ENCODE measurements around the gene KLK6.
A peak's percentile ranks its signal among the peaks of the same experiment; 100 is the strongest.

KLK6 gene

DNA sequence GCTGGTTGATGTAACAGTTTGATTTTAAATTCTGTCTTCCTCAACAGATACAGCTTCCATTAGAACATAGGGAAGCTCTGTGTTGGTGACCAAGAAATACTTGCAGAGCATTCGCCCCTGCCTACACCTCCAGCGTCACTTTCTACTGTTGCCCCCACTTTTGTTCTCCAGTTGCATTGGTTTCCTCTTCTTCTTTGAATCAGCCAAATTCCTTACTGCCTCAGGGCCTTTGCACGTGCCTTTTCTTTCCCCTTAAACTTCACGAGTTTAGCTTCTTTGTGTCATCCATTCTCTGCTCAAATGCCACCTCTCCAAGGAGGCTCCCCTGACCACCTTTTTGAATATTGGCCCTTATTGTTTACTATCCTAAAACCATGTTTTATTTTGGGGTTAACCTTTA lies 22.3 kb downstream of the KLK6 start:
- DNase-seq: no peak

DNA sequence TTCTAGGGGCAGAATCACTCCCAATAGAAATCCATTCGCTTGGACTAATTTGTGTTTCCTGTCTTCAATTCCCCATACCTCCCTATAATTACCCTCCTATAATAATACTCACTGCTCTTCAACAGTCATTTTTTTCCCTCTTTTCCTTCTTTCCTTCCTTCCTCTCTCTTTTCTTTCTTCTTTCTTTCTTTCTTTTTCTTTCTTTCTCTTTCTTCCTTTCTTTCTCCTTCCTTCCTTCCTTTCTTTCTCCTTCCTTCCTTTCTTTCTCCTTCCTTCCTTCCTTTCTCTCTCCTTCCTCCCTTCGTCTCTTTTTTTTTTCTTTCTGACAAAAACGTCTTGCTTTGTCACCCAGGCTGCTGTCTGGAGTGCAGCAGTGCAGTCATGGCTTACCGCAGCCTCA lies 24.6 kb downstream of the KLK6 start:
- DNase-seq: no peak

DNA sequence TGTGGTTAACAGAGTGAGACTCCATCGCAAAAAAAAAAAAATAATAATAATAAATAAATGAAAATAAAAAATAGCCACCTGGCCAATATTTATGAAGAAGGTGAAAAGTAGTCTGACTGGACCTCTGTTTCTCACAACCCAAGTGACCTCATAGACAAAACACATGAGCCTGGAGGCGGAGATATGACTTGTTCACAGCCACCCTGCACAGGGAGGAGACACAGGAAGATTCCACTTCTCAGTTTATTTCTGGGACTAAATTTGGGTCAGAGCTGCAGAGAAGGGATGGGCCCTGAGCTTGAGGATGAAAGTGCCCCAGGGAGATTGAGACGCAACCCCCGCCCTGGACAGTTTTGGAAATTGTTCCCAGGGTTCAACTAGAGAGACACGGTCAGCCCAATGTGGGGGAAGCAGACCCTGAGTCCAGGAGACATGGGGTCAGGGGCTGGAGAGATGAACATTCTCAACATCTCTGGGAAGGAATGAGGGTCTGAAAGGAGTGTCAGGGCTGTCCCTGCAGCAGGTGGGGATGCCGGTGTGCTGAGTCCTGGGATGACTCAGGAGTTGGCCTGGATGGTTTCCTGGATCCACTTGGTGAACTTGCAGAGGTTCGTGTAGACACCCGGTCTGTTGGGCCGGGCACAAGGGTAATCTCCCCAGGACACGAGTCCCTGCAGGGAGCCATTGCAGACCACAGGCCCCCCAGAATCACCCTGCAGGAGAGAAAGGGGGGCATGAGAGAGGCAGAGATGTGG lies 26.1 kb downstream of the KLK6 start:
- no peak for DNase-seq

DNA sequence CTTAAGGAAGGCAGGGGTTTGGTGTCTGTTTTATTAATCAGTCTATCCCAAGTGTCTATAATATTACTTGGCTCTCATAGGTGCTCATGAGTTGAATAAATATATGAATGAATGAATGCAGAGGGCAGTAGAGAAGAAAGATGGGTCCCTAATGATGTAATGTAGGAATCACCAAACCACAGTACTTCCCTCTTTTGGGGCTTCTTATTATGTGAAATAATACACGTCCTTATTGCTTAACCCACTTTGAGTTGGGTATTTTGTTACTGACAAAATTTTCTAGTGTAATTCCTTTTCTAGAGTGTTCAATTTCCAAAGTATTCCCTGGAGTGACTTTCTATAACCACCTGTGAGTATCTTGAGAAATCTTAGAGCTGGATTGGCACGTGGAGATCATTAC lies 29.8 kb downstream of the KLK6 start:
- DNase-seq: no peak

DNA sequence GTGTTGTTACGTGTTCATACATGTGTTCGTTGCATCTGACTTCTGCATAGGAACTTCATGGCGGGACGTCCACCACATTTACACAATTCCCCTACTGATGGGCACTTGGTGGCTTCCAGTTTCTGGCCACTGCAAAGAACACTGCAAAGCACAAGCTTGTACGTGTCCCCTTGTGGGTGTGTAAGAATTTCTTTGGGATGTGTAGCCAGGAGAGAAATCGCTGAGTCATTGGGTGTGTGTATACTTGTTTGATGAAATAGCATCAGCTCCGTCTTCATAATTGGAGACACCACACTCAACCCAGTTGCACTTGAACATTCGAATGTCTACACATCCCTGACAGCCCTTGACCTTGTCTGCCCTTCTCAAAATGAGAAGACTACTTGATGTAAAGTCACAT lies 35.8 kb downstream of the KLK6 start:
- no peak for DNase-seq

DNA sequence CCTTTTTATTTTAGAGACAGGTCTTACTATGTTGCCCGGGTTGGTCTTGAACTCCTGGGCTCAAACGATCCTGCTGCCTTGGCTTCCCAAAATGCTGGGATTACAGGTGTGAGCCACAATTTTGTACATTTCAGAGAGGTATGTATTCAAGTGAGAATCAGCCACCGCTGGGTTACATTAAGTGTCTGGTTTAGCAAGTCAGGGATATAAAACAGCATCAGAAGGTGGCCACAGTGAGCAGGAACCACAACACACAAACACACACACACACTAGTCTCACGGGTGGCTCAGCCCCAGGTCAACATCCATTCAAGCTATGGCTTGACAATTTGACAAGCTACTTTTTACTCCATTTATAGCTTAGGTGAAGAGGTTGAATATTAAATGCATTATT lies 36.7 kb downstream of the KLK6 start:
- DNase-seq: no peak

DNA sequence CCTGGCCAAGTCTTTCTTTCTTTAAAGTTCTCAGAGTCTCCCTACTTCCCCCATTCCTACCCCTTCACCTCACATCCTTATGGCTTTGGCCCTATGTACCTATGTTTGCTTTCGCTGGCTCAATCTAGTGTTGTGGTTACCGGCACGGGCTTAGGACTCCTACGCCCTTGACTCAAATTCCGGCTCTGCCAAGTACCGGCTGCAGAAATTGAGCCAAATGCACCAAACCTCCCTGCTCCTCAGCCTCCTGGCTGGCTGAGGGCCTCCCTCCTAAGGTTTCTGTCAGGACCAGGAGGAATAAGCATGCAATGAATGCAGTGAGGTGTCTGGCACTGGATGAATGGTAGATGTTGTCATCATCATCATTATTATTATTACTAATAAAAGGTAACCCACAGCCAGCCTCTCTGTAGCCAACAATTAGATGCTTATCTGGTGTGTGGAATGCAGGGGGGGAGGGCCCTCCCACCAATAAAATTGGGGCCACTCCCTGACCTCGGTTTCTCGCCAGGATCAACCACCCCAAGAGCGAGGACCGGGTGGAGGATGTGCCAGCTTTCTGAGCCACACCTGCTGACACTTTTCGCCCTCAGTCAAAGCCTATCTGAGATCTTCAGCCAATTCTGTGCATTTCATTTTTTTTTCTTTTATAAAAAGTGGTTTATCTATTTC lies 37.2 kb downstream of the KLK6 start:
- no peak for DNase-seq

DNA sequence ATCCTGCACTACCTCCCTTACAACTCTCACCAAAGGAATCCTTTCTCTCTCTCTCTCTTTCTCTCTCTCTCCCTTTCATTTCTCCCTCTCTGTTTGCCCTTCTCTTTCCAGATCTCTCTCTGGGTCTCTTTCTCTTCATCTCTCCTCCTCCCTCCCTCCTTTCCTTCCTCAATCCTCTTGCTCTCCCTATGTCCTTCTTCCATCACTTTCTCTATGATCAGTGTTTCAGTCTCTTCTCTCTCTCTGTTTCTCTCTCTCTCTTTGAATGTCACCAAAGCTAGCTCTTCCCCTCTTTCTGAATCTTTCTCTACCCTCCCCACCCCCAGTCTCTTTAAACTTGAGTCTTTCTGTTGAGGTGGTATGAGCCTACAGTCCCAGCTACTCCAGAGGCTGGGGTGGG lies 38.4 kb downstream of the KLK6 start:
- DNase-seq: no peak

DNA sequence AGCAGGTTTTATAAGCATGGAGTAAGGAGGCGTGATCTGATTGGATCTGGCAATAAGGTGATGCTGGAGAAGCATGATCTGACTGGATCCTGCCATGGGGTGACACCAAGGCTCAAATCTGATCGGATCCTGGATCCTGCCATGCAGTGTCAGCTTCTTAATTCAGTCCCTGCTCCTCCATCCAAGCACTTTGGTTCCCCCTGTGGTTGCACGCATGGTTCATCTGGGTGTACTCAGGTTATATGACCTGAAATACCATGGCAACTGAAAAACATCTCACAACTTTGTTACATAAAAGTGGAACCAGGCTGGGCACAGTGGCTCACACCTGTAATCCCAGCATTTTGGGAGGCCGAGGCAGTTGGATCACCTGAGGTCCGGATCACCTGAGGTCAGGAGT lies 40.6 kb downstream of the KLK6 start:
- DNase-seq: no peak

DNA sequence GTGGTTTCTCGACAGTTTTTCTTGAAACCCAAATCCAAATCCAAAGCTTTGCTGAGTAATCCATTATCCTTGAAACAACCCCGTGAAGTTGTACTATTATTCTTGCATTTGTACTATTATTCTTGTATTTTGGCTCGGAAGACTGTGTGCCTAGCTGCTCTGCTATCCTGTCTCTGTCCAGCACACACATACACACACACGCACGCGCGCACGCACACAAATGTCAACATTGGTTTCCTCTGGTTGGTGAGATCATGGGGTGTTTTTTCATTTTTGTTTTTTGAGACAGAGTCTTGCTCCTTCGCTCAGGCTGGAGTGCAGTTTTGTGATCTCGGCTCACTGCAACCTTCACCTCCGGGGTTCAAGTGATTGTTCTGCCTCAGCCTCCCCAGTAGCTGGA lies 43.2 kb downstream of the KLK6 start:
- no peak for DNase-seq

DNA sequence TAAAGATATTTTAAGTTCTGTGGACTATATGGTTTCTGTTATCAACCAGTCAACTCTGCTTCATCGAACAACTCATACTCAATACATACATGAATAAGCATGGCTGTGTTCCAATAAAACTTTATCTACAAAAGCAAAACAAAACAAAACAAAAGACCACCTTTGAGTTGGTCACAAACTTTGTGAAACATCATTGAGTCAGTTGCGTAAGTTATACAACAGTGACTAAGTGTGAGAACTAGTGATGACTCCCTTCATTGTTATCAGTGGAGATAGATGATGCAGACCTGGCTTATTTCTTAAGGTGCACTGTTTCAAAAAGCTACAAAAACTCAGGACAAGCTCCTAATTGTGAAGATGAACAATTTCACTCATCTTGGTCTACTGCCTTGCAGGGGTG lies 43.7 kb downstream of the KLK6 start:
- no peak for DNase-seq

DNA sequence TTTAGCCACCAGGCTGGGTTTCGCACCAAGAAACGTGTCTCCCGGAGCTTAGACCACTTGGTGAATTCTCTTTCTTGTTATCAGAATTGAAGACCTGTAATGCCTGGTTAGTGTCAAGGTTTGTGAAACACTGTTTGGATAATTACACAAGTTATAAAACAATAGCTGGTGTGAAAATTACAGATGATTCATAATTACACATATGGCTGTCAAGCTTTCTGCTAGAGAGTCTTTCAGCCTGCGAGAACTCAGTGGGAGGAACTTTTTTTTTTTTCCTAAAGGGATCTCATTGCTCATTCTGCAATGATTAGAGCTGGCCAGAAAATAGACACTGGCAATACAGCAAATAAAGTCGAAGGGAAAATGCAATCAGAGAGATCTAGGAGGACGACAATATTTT lies 44.8 kb downstream of the KLK6 start:
- no peak for DNase-seq

DNA sequence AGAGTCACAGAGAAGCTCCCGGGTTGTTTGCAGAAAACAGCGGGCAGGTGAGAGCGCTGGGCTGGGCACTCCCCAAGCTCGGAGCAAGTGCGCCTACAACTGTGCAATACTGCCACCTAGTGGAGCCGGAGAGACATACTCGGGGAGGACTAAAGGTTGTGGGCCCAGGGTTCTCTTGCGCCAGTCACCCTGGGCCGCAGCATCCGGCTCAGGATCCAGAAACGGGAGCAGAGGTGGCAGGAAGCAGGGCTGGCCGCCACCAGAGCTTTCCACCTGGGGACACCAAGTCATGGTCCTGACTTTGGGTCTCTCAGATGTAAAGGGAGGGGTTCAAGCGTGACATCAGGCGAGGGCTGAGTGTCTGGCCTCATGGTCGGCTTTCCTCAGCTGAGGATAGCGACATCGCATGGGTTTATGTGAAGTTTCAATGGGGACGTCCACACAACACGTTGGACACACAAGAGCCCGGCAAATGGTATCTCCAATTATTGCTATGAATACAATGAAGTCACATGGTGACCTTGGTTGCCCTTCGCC lies 47.0 kb downstream of the KLK6 start:
- DNase-seq: peak; percentile 68

DNA sequence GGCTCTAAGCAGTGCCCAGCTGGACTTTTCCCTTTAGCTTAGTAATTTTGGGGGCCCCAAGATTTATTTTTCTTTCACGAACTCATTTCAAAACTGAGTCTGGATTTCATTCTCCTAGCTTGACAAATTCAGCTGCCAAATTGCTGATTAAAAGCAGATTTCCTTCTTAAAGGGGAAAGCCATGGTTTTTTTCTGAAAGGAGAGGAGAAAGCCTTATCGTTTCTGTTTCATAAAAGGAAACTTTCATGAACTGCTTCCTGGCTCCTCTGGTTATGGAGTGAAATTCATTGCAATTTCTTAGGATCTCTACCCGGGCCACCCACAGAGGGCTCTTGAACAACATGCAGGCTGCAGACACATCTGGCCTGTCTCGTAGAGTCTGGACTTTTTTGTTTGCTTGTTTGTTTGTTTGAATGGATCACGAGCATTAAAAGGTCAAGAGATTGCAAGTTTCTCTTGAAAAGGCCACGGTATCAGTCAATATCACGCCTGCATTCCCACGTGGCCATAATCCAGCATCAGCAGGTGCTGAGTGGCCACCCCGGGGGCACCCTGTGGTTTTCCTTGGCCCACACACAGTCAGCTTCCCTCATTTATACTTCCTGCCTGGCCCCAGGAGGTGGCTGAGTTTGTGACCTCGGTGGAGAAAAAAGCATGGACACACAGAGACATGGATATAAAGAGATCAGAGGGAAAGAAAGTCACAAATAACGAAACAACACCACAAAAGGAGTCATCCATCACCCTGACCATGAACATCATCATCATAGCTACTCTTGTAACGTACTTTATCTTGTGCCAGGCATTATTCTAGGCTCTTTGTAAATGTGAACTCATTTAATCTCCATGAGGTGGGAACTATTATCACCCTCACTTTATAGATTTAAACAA lies 47.7 kb downstream of the KLK6 start:
- DNase-seq: no peak

DNA sequence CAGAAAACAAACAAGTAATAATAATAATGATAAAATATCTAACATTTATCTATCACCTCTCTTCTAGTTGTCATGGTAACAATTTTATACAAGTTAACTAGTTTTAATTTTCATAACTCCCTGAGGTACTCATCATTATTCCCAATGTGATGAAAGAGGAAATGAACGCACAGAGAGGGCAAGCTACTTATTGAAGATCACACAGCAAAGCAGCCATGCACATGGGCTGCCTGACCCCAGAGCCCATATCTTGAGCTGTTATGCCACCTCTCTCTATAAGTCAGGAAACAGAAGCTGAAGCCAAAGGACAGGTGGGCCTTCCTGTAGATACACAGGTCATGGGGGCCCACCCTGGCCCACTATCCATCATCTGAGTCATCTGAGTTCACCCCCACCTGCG lies 53.3 kb downstream of the KLK6 start:
- DNase-seq: no peak

DNA sequence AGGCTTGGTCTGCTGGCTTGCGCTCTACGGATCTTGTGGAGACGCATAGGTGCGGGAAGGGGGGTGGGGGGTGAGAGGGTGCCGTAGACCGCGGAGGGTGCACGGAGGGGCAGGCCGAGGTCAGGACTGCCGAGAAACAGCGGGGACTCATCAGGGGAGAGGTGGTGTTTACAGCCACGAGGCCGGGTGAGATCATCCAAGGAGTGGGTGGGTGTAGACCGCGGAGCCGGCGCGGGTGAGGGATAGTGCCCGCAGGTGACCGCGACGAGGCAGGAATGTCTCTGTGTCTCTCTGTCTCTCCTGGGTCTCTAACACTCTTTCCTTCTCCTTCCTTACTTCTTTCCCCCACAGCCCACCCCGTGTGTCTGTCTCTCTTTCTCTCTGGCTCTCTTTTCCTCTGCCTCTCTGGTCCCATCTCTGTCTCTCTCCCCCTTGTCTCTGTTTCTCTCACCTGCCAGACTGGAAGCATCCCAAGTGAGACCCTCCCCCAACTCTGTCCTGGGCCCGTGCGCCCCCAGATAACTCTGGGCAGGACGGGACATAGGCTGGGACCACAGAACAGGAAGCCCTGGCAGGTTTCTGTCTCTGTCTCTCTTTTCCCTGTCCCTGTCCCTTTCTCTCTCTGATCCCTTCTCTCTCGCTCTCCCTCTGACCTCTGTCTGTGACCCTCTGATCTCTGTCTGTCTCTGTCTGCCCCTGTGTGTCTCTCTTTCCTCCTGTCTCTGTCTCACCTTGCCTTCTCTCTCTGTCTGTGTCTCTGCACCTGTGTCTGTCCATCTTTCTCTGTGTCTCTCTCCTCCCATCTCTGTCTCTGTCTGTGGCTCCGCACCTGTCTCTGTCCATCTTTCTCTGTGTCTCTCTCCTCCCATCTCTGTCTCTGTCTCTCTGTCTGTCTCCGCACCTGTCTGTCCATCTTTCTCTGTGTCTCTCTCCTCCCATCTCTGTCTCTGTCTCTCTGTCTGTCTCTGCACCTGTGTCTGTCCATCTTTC lies 56.4 kb downstream of the KLK6 start:
- DNase-seq: no peak

DNA sequence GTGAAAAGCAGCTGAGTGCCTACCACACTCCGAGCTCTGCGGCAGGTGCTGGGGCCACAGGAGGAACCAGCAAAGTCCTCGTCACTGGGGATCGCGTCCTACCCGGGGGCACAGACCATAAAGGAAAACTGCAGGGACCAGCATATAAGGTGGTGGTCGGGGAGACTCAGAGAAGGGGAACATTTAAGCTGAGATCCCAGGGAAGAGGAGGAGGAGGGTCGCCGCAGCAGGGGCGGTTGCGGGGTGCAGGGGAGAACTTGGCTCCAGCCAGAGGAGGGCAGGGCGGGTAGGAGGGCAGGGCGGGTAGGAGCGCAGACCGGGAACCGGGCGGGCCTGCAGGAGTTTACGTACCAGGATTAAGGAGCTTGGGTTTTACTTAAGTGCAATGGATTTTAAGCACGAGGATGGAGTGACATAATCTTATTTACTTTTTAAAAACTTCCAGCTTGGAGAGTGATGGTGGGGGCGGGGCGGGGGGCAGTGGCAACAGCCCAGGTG lies 57.2 kb downstream of the KLK6 start:
- DNase-seq: no peak

DNA sequence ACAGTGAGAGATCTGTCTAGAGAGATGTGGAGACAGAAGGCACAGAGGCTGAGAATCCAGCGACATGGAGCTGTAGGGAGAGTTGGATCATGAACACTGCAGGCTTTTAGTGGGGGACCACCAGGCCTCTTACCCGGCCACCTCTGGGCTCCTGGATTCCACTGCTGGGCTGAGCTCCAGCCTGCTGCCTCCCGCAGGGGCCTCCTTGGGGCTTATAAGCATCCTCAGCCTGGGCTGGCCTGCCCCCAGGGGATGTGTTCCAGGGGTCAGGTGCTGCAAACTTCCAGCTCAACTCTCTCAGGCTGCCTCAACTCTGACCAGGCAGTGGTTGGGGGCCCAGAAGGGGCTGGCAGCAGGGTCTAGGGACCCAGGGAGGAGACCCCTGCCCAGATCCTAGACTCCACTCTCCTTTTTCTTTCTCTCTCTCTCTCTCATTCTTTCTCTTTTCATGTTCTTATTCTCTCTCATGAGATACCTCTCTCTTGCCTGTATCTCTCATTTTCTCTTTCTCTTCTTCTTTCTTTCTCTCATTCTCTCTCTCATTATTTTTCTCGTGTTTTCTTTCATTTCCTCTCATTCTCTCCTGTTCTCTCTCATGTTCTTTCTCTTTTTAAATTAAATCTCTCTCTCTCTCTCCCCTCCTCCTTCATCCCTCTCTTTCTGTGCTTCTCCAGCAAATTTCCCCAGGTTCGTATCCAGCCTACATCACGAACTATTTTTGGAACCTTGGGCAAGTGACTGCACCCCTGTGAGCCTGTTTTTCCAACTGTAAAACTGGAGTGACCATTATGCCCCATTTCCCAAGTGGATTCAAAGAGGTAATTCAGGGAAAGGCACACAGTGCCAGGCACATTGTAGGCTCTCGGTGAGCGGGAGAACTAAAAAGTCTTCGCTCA lies 57.9 kb downstream of the KLK6 start, which contains the start of gene KLK4:
Gene KLK4, minus strand, starts transcription at position 190 of the 896 bp plus-strand sequence. CDS start 657 bp downstream, outside the sequence.
- DNase-seq: no peak

DNA sequence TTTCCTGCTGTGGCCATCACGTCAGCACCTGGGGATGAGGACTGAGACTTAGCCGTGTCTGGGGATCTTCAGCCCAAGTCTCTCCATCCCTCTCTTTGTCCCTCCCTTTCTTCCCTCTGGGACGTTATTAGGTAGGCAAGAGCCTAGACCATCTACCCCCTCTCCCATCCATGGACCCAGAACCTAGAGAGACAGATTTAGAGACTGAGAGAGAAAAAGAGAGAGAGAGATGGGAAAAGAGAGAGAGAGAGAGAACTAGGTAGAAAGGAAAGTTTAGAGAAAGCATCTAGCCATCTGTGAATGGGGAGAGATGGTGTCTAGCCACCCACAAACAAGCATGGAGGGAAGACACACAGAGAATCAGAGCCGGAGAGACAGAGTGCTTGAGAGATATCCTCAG lies 58.7 kb downstream of the KLK6 start:
- DNase-seq: no peak

DNA sequence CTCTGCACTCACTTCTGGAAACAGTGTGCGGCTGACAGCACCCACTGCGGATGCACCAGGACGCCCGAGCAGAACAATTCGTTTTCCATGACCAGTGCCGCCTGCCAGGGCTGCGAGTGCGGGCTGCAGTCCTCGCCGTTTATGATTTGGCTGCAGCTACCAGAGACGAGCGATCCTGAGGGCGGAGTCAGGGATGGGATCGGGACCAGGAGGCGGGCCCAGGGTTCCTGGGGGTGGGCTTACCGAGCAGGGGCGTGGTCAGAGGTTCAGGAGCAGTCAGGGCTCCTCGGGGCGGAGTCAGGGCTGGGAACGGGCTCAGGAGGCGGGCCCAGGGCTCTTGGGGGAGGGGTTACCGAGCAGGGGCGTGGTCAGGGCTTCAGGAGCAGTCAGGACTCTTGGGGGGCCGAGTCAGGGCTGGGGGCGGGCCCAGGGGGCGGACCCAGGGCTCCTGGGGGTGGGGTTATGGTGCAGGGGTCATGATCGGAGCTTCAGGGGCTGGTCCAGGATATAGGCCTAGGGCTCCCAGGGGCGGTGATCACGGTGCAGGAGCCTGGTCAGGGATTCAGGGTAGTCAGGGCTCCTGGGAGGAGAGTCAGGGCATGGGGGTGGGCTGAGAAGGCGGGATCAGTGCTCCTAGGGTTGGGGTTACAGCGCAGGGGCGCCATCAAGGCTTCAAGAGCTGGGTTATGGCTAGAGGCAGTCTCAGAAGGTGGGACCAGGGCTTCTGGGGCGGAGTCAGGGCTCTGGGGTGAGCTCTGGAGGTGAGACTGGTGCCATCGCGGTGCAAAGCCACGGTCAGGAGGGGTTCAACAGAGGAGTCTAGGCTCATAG lies 59.9 kb downstream of the KLK6 start:
- no peak for DNase-seq

All from CD4-positive, alpha-beta T cell treated with Interleukin-4 for 4 hours (primary cell).